Activated CD4-positive, alpha-beta T cell treated with anti-CD3 and anti-CD28 coated beads, Interleukin-2, amount 10 ng/mL, durations not matched to agents 7 days and 5 days (primary cell): ENCODE data around the gene SENP6. TPM values are rescaled to one million over a fixed set of nuclear protein-coding genes. Genes with fewer than 3 reads are reported as not detected.
"Not testable (repeated sequence)": the region's sequence is repeated elsewhere in the genome, so short reads cannot be mapped to it uniquely, and the experiment has no call there.

Experiments
- CTCF ChIA-PET: fragments of 350-600 bp; sonication (Branson Sonifier 250); formaldehyde crosslinking; loops from one replicate; lab custom pipeline; 2021; ENCODE audit warnings: antibody characterized with exemption; lab: Charles Lee
- POLR2A ChIA-PET: fragments of 350-600 bp; sonication (Branson Sonifier 250); formaldehyde crosslinking; loops from one replicate; lab custom pipeline; 2021; ENCODE audit warnings: antibody characterized with exemption; lab: Charles Lee
- DNase-seq: peaks from one replicate; pipeline ENCODE4 v3.0.0-alpha.2; 2020
- H3K27ac Mint-ChIP-seq: one replicate; pipeline ENCODE4 v1.8.0; 2021; ENCODE audit warnings: mild to moderate bottlenecking, moderate library complexity, mixed read lengths
- H3K27me3 Mint-ChIP-seq: one replicate; pipeline ENCODE4 v1.8.0; 2021; ENCODE audit warnings: mixed read lengths
- H3K36me3 Mint-ChIP-seq: one replicate; pipeline ENCODE4 v1.8.0; 2021; ENCODE audit warnings: low read depth, mixed read lengths
- H3K4me1 Mint-ChIP-seq: one replicate; pipeline ENCODE4 v1.8.0; 2021; ENCODE audit warnings: mixed read lengths
- H3K4me3 Mint-ChIP-seq: one replicate; pipeline ENCODE4 v1.8.0; 2021; ENCODE audit warnings: mild to moderate bottlenecking, moderate library complexity, mixed read lengths
- H3K9me3 Mint-ChIP-seq: one replicate; pipeline ENCODE4 v1.8.0; 2021; ENCODE audit warnings: mixed read lengths
- total RNA-seq, 2 experiments: library from RNA; stranded (reverse); gene quantifications; one replicate each; pipeline ENCODE4 v1.2.3, GENCODE V29; 2021

SENP6 gene
- total RNA-seq, 2 experiments from 2014 or later, result 70.9 to 78.5 TPM

DNA sequence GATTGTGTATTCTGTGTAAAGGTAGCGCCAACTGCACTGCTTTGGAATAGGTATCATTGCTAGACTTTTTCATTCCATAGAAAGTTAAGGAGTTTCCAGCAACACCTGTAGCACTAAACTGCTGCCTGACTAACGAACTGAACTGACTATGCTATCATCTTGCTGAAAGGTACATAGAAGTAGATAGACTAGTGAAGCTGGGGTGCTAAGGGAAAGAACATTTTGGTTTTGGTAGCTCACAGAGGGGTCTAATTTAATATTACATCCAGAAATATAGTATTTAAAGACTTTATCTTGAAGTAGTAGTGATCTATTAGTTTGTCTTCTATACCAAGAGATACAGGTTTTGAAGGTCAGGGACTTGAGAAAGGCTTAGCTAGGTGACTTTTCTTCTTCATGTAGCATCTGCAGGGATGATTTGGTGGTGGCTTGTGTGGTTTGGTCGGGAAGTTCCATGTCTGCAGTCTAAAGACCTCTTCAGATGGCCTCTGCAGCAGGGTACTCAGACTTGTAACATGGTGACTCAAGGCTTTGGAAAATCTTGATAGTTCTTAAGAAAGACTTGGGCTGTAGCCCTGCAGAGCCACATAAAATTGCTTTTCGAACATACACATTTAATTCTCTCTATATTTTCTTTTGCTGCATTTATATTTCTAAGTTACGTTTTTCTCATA lies 10.2 kb downstream of the SENP6 start:
- Mint-ChIP-seq H3K9me3 (no peaks in the 10 kb centered on the region), H3K4me3 (no peak overlapping the region), H3K4me1 (peaks cover 78% of the 10 kb centered on the region), H3K27me3 (no peaks in the 10 kb centered on the region), H3K36me3 (peaks cover 16% of the 10 kb centered on the region), H3K27ac (no peak overlapping the region)
- ChIA-PET POLR2A (no interaction called here), CTCF (interaction anchor here (0.5 to 1.4 kb wide), 4 partner anchors 11 to 353 kb away, joined by 3 to 4 read pairs (median 3); no protein-coding TSS in a partner anchor)
- DNase-seq, result peak; percentile 19

DNA sequence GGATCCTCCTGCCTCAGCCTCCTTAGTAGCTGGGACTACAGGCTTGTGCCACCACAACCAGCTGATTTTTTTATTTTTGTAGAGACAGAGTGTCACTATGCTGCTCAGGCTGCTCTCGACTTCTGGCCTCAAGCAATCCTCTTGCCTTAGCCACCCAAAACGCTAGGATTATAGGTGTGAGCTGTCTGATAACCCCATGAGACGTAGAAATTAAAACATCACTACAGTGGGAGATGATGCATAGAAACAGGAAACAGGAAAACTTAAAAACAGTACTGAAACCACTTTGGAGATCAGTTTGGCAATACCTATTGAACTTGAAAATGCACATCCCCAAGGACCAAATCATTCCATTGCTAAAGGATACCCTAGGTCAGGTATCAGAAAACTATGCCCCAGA lies 10.8 kb downstream of the SENP6 start:
- no peak for DNase-seq
- Mint-ChIP-seq H3K4me3 (no peak overlapping the region), H3K9me3 (peaks cover under 1% of the 10 kb centered on the region), H3K4me1 (peaks cover 73% of the 10 kb centered on the region), H3K27me3 (no peaks in the 10 kb centered on the region), H3K36me3 (peaks cover 15% of the 10 kb centered on the region), H3K27ac (peak overlapping the region; percentile 64)
- POLR2A ChIA-PET, result no interaction called here
- CTCF ChIA-PET, result interaction anchor here (1.0 to 1.4 kb wide), 3 partner anchors 12 to 88 kb away, joined by 3 read pairs; no protein-coding TSS in a partner anchor

- POLR2A ChIA-PET, result no interaction called here
- CTCF ChIA-PET, result interaction anchor here (1.4 kb wide), 1 partner anchor 87 kb away, joined by 3 read pairs; no protein-coding TSS in a partner anchor
- peak overlapping the region; percentile 56 for H3K27ac Mint-ChIP-seq
- peaks cover 6% of the 10 kb centered on the region for H3K9me3 Mint-ChIP-seq
- H3K4me1 Mint-ChIP-seq, result peaks cover 72% of the 10 kb centered on the region
- DNase-seq, result no peak
- peaks cover 19% of the 10 kb centered on the region for H3K36me3 Mint-ChIP-seq
- H3K27me3 Mint-ChIP-seq, result no peaks in the 10 kb centered on the region
- H3K4me3 Mint-ChIP-seq, result peak overlapping the region; percentile 44
Measured at GRCh38 chr6:75613056-75613501, 11.4 kb downstream of the SENP6 start.

DNA sequence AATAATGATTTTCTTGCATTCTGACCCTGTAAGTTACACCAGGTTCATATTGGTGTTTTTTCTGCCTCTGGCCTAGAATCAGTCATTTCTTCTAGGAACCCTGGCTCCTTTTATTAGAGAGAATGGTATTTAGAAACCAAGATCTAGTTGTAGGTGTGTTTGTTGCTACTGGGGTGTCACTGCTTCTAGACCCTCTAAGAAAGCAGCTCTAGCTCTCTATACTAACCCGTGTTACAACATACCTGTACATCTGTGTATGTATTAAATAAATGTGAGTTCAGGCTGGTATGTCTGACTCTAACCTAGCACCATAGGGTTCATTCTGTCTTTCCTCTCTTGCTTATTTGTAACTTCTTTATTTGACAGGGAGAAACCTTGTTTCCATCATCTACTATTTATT lies 16.8 kb downstream of the SENP6 start:
- Mint-ChIP-seq H3K9me3 (peaks cover 6% of the 10 kb centered on the region), H3K27ac (no peak overlapping the region), H3K4me1 (peaks cover 45% of the 10 kb centered on the region), H3K27me3 (no peaks in the 10 kb centered on the region), H3K4me3 (no peak overlapping the region), H3K36me3 (peaks cover 36% of the 10 kb centered on the region)
- POLR2A ChIA-PET, result no interaction called here
- DNase-seq, result no peak
- CTCF ChIA-PET, result no interaction called here

- H3K9me3 Mint-ChIP-seq, result peaks cover 6% of the 10 kb centered on the region
- H3K36me3 Mint-ChIP-seq, result peaks cover 38% of the 10 kb centered on the region
- DNase-seq, result no peak
- H3K27ac Mint-ChIP-seq, result no peak overlapping the region
- peaks cover 37% of the 10 kb centered on the region for H3K4me1 Mint-ChIP-seq
- H3K4me3 Mint-ChIP-seq, result no peak overlapping the region
- no peaks in the 10 kb centered on the region for H3K27me3 Mint-ChIP-seq
- ChIA-PET POLR2A (no interaction called here), CTCF (interaction anchor here (0.7 kb wide), 1 partner anchor 11 kb away, joined by 4 read pairs; no protein-coding TSS in a partner anchor)
Measured at GRCh38 chr6:75619230-75619899, 17.7 kb downstream of the SENP6 start.

GRCh38 chr6:75620381-75621304 lies 19.0 kb downstream of the SENP6 start:
- ChIA-PET CTCF (interaction anchor here (0.7 to 1.4 kb wide), 2 partner anchors 12 to 584 kb away, joined by 3 to 4 read pairs; no protein-coding TSS in a partner anchor), POLR2A (interaction anchor here (0.7 kb wide), 1 partner anchor 19 kb away, joined by 4 read pairs; the partner anchor contains the start of gene SENP6)
- no peak overlapping the region for H3K4me3 Mint-ChIP-seq
- no peak for DNase-seq
- H3K36me3 Mint-ChIP-seq, result peaks cover 38% of the 10 kb centered on the region
- peaks cover 6% of the 10 kb centered on the region for H3K9me3 Mint-ChIP-seq
- H3K4me1 Mint-ChIP-seq, result peaks cover 31% of the 10 kb centered on the region
- H3K27ac Mint-ChIP-seq, result no peak overlapping the region
- no peaks in the 10 kb centered on the region for H3K27me3 Mint-ChIP-seq

- H3K27ac Mint-ChIP-seq, result no peak overlapping the region
- ChIA-PET POLR2A (no interaction called here), CTCF (interaction anchor here (0.7 to 1.4 kb wide), 2 partner anchors 13 to 582 kb away, joined by 3 to 4 read pairs; no protein-coding TSS in a partner anchor)
- no peak overlapping the region for H3K4me3 Mint-ChIP-seq
- peaks cover 26% of the 10 kb centered on the region for H3K4me1 Mint-ChIP-seq
- no peaks in the 10 kb centered on the region for H3K27me3 Mint-ChIP-seq
- H3K36me3 Mint-ChIP-seq, result peaks cover 37% of the 10 kb centered on the region
- H3K9me3 Mint-ChIP-seq, result peaks cover 6% of the 10 kb centered on the region
- DNase-seq, result no peak
Measured at GRCh38 chr6:75621846-75622245, 20.2 kb downstream of the SENP6 start.

DNA sequence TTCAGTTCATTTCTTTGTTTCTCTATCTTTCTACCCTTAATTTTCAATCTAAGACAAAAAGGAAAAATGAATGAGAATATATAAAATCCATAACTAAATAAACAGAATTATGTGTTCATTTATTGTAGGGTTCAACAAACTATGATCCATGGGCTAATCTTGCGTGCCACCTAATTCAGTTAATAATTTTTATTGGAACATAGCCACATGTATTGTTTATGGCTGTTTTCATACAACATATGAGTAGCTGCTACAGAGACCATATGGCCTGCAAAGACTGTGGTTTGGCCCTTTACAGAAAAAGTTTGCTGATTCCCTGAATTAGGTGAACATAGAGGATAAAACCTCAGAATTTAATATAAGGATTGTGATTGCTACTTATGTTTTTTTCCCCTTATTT lies 21.8 kb downstream of the SENP6 start:
- Mint-ChIP-seq H3K27me3 (no peaks in the 10 kb centered on the region), H3K9me3 (no peaks in the 10 kb centered on the region), H3K4me3 (no peak overlapping the region), H3K4me1 (peaks cover 18% of the 10 kb centered on the region), H3K36me3 (peaks cover 27% of the 10 kb centered on the region), H3K27ac (no peak overlapping the region)
- ChIA-PET CTCF (no interaction called here), POLR2A (no interaction called here)
- DNase-seq, result no peak

GRCh38 chr6:75624335-75624734 lies 22.7 kb downstream of the SENP6 start:
- POLR2A ChIA-PET, result no interaction called here
- Mint-ChIP-seq H3K4me3 (no peak overlapping the region), H3K9me3 (no peaks in the 10 kb centered on the region), H3K36me3 (peaks cover 25% of the 10 kb centered on the region), H3K27ac (no peak overlapping the region), H3K4me1 (peaks cover 16% of the 10 kb centered on the region), H3K27me3 (no peaks in the 10 kb centered on the region)
- DNase-seq, result no peak
- CTCF ChIA-PET, result no interaction called here

- Mint-ChIP-seq H3K4me1 (peaks cover 13% of the 10 kb centered on the region), H3K27ac (no peak overlapping the region), H3K27me3 (no peaks in the 10 kb centered on the region), H3K4me3 (no peak overlapping the region), H3K9me3 (no peaks in the 10 kb centered on the region), H3K36me3 (peaks cover 22% of the 10 kb centered on the region)
- no peak for DNase-seq
- POLR2A ChIA-PET, result no interaction called here
- CTCF ChIA-PET, result no interaction called here
Measured at GRCh38 chr6:75624988-75625387, 23.3 kb downstream of the SENP6 start.

DNA sequence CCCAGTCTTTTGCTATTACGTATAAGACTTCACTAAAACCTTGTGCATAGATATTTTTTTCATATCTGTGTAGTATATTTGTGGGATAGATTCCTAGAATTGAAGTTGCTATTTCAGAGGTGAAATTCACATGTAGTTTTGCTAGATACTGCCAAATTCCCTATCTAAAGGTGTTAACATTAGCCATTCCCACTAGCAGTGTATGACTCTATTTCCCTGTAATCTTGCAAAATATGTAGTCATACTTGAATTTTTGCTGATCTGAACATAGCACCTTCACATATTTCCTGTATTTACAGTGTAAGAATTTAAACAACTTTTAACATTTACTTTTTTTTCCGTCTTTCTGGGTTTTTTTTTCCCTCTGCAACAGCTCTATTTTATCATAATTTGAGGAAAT lies 24.9 kb downstream of the SENP6 start:
- ChIA-PET POLR2A (no interaction called here), CTCF (no interaction called here)
- no peaks in the 10 kb centered on the region for H3K9me3 Mint-ChIP-seq
- H3K4me3 Mint-ChIP-seq, result no peak overlapping the region
- no peak for DNase-seq
- no peaks in the 10 kb centered on the region for H3K27me3 Mint-ChIP-seq
- peaks cover 19% of the 10 kb centered on the region for H3K36me3 Mint-ChIP-seq
- no peaks in the 10 kb centered on the region for H3K4me1 Mint-ChIP-seq
- H3K27ac Mint-ChIP-seq, result no peak overlapping the region

GRCh38 chr6:75627708-75628107 lies 26.0 kb downstream of the SENP6 start:
- peaks cover 22% of the 10 kb centered on the region for H3K36me3 Mint-ChIP-seq
- H3K4me3 Mint-ChIP-seq, CTCF ChIA-PET: not testable (repeated sequence)

More at GRCh38 chr6:75627708-75628107, 26.0 kb downstream of the SENP6 start:
- H3K9me3 Mint-ChIP-seq, H3K27me3 Mint-ChIP-seq, H3K4me1 Mint-ChIP-seq, POLR2A ChIA-PET, DNase-seq, H3K27ac Mint-ChIP-seq: not testable (repeated sequence)
